ENCODE results near the gene FOXP1.
"Not testable (repeated sequence)": the region's sequence is repeated elsewhere in the genome, so short reads cannot be mapped to it uniquely, and the experiment has no call there.

Gene FOXP1

DNA sequence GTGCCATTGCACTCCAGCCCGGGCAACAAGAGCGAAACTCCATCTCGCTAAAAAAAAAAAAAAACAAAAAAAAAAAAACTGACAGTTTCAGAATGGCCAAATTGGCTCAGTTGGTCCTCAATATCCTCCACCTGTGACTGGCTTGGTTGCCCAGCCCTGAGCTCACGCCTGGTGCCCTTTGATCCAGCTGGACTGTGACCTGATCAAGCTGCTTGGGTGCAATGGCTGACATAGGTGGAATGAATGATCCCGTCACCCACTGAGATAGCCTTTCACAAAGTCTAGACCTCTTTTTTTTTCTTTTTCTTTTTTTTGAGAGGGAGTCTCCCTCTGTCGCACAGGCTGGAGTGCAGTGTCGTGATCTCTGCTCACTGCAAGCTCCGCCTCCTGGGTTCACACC, 254.6 kb downstream of the FOXP1 start:
- peaks cover 45% of the 10 kb centered on the region for H3K36me3 Mint-ChIP-seq (ENCODE audit: low read depth)
- no peaks in the 10 kb centered on the region for H3K27me3 Mint-ChIP-seq
- H3K27ac Mint-ChIP-seq = no peak overlapping the region
- no peak for DNase-seq
- H3K9me3 Mint-ChIP-seq = peaks cover 9% of the 10 kb centered on the region
- peaks cover 15% of the 10 kb centered on the region for H3K4me1 Mint-ChIP-seq (ENCODE audit: low read depth)
- no peak overlapping the region for H3K4me3 Mint-ChIP-seq

DNA sequence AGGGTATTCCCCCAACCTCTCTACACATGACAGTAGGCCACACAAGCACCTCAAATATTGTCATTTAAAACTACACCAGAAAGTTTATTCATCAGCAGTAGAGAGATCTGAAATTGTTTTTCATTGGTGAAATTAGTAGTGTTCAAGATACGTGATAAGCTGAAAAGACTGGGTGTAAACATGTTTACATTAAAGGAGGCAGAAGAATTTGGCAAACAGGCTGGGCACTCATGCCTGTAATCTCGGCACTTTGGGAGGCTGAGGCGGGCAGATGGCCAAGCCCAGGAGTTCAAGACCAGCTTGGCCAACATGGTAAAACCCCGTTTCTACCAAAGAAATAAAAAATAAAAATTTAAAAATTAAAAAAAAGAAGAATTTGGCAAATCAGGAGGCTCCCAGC, 255.6 kb downstream of the FOXP1 start:
- Mint-ChIP-seq H3K4me3 (no peak overlapping the region), H3K36me3 (ENCODE audit: low read depth) (peaks cover 38% of the 10 kb centered on the region), H3K9me3 (peaks cover 9% of the 10 kb centered on the region), H3K4me1 (ENCODE audit: low read depth) (peaks cover 13% of the 10 kb centered on the region), H3K27ac (no peak overlapping the region), H3K27me3 (no peaks in the 10 kb centered on the region)
- no peak for DNase-seq

GRCh38 chr3:71325715-71326114, 257.8 kb downstream of the FOXP1 start:
- Mint-ChIP-seq H3K4me1 (ENCODE audit: low read depth) (peaks cover 9% of the 10 kb centered on the region), H3K36me3 (ENCODE audit: low read depth) (peaks cover 26% of the 10 kb centered on the region), H3K9me3 (peaks cover 5% of the 10 kb centered on the region), H3K27me3 (no peaks in the 10 kb centered on the region), H3K27ac (no peak overlapping the region), H3K4me3 (no peak overlapping the region)
- no peak for DNase-seq

DNA sequence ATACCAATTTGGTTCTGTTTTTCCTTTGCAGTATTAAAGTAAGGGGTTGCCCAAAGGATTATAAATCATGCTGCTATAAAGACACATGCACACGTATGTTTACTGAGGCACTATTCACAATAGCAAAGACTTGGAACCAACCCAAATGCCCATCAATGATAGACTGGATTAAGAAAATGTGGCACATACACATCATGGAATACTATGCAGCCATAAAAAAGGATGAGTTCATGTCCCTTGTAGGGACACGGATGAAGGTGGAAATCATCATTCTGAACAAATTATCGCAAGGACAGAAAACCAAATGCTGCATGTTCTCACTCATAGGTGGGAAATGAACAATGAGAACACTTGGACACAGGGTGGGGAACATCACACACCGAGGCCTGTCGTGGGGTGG, 259.3 kb downstream of the FOXP1 start:
- not testable (repeated sequence) for H3K27me3 Mint-ChIP-seq; DNase-seq; H3K27ac Mint-ChIP-seq; H3K4me1 Mint-ChIP-seq (ENCODE audit: low read depth); H3K4me3 Mint-ChIP-seq; H3K9me3 Mint-ChIP-seq
- H3K36me3 Mint-ChIP-seq (ENCODE audit: low read depth) = peaks cover 15% of the 10 kb centered on the region

DNA sequence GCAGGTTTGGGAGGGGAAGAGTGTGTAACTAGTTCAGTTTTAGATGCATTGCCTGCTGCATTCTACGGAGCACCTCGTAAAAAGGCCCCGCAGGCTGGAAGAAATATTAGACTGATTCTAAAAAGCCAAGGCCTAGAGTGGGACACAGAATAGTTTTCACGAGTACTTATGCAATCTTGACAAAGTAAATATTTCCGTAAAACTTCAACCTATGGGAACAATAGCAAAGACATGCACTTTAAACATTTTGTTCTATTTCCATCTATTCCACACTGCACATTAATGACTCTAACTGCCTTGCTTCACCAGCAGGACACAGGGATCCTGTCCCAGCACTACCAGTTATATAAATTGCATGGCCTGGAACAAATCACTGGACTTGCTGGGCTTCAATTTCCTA, 260.0 kb downstream of the FOXP1 start:
- Mint-ChIP-seq H3K4me1 (ENCODE audit: low read depth) (peaks cover 7% of the 10 kb centered on the region), H3K9me3 (peaks cover 3% of the 10 kb centered on the region), H3K27me3 (no peaks in the 10 kb centered on the region), H3K4me3 (no peak overlapping the region), H3K27ac (no peak overlapping the region), H3K36me3 (ENCODE audit: low read depth) (peaks cover 13% of the 10 kb centered on the region)
- DNase-seq = no peak

GRCh38 chr3:71322154-71322553, 261.4 kb downstream of the FOXP1 start:
- Mint-ChIP-seq H3K4me1 (ENCODE audit: low read depth) (peaks cover 10% of the 10 kb centered on the region), H3K9me3 (peaks cover 3% of the 10 kb centered on the region), H3K36me3 (ENCODE audit: low read depth) (peaks cover 6% of the 10 kb centered on the region), H3K4me3 (no peak overlapping the region), H3K27me3 (no peaks in the 10 kb centered on the region), H3K27ac (no peak overlapping the region)
- DNase-seq = no peak

- no peaks in the 10 kb centered on the region for H3K27me3 Mint-ChIP-seq
- H3K4me1 Mint-ChIP-seq (ENCODE audit: low read depth) = peaks cover 33% of the 10 kb centered on the region
- no peak overlapping the region for H3K27ac Mint-ChIP-seq
Measured at GRCh38 chr3:71319771-71320170, 263.8 kb downstream of the FOXP1 start.

GRCh38 chr3:71318458-71318827, 265.1 kb downstream of the FOXP1 start:
- Mint-ChIP-seq H3K9me3 (no peaks in the 10 kb centered on the region), H3K27ac (peak overlapping the region; percentile 42), H3K36me3 (ENCODE audit: low read depth) (peaks cover 5% of the 10 kb centered on the region), H3K4me3 (no peak overlapping the region), H3K4me1 (ENCODE audit: low read depth) (peaks cover 36% of the 10 kb centered on the region), H3K27me3 (no peaks in the 10 kb centered on the region)
- DNase-seq = no peak

More at GRCh38 chr3:71319771-71320170, 263.8 kb downstream of the FOXP1 start:
- peaks cover 7% of the 10 kb centered on the region for H3K36me3 Mint-ChIP-seq (ENCODE audit: low read depth)
- H3K4me3 Mint-ChIP-seq = no peak overlapping the region
- peaks cover 3% of the 10 kb centered on the region for H3K9me3 Mint-ChIP-seq
- DNase-seq = no peak

- peaks cover 5% of the 10 kb centered on the region for H3K36me3 Mint-ChIP-seq (ENCODE audit: low read depth)
- peaks cover 36% of the 10 kb centered on the region for H3K4me1 Mint-ChIP-seq (ENCODE audit: low read depth)
- no peaks in the 10 kb centered on the region for H3K27me3 Mint-ChIP-seq
- no peak for DNase-seq
- peak overlapping the region; percentile 5 for H3K27ac Mint-ChIP-seq
- peak overlapping the region; percentile 16 for H3K4me3 Mint-ChIP-seq
- H3K9me3 Mint-ChIP-seq = no peaks in the 10 kb centered on the region
Measured at GRCh38 chr3:71317749-71318457, 265.6 kb downstream of the FOXP1 start.

- peak overlapping the region; percentile 5 for H3K27ac Mint-ChIP-seq
- no peak for DNase-seq
- no peaks in the 10 kb centered on the region for H3K9me3 Mint-ChIP-seq
- H3K4me3 Mint-ChIP-seq = no peak overlapping the region
- no peaks in the 10 kb centered on the region for H3K27me3 Mint-ChIP-seq
- peaks cover 5% of the 10 kb centered on the region for H3K36me3 Mint-ChIP-seq (ENCODE audit: low read depth)
- H3K4me1 Mint-ChIP-seq (ENCODE audit: low read depth) = peaks cover 42% of the 10 kb centered on the region
Measured at GRCh38 chr3:71317140-71317539, 266.4 kb downstream of the FOXP1 start.

GRCh38 chr3:71316066-71316777, 267.3 kb downstream of the FOXP1 start:
- no peak for DNase-seq

DNA sequence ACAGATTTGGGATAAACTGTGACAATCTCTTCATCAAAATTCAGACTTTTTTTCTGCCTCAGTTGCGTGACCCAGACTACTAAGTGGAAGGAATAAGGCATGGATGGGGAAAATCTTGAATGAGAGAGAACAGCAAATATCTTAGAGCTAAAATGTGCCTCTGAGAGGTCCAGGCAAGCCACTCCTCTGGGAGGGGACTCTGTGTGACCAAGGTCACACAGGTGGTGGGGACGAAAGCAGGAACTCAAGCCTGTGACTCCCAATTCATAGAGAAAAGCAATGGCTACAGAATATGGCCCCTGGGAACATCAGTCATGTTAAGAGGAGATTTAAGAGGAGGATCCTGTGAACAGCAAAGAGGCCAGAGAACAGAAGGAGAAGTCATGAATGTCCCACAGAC, 268.1 kb downstream of the FOXP1 start:
- no peak for DNase-seq
- H3K27me3 Mint-ChIP-seq = no peaks in the 10 kb centered on the region

More at GRCh38 chr3:71316066-71316777, 267.3 kb downstream of the FOXP1 start:
- H3K27me3 Mint-ChIP-seq = no peaks in the 10 kb centered on the region
- peaks cover 6% of the 10 kb centered on the region for H3K36me3 Mint-ChIP-seq (ENCODE audit: low read depth)
- H3K27ac Mint-ChIP-seq = peak overlapping the region; percentile 87
- H3K9me3 Mint-ChIP-seq = no peaks in the 10 kb centered on the region
- H3K4me3 Mint-ChIP-seq = no peak overlapping the region
- peaks cover 52% of the 10 kb centered on the region for H3K4me1 Mint-ChIP-seq (ENCODE audit: low read depth)

DNA sequence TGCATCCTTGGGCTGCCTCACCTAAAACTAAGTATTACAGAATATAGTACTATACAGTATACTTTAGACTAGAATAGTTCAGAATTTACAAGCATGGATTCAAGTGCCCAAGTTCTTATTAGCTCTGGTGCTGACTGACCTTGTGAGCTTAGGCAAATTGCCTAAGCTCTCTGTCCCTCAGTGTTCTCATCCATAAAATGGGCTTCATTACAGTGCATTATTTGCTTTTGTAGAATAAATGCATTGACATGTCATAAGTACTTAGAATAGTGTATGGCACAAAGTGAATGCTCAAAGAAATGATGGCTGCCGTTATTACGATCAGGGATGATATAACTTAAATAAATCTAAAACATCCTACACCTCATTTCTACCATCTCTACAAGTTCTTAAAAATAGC, 269.7 kb downstream of the FOXP1 start:
- H3K4me3 Mint-ChIP-seq = no peak overlapping the region
- H3K9me3 Mint-ChIP-seq = no peaks in the 10 kb centered on the region
- H3K27ac Mint-ChIP-seq = no peak overlapping the region
- DNase-seq = no peak
- H3K36me3 Mint-ChIP-seq (ENCODE audit: low read depth) = peaks cover 8% of the 10 kb centered on the region
- peaks cover 75% of the 10 kb centered on the region for H3K4me1 Mint-ChIP-seq (ENCODE audit: low read depth)
- no peaks in the 10 kb centered on the region for H3K27me3 Mint-ChIP-seq

More for the DNA sequence above, 268.1 kb downstream of the FOXP1 start:
- Mint-ChIP-seq H3K36me3 (ENCODE audit: low read depth) (peaks cover 8% of the 10 kb centered on the region), H3K27ac (peak overlapping the region; percentile 87), H3K9me3 (no peaks in the 10 kb centered on the region), H3K4me1 (ENCODE audit: low read depth) (peaks cover 60% of the 10 kb centered on the region), H3K4me3 (no peak overlapping the region)

DNA sequence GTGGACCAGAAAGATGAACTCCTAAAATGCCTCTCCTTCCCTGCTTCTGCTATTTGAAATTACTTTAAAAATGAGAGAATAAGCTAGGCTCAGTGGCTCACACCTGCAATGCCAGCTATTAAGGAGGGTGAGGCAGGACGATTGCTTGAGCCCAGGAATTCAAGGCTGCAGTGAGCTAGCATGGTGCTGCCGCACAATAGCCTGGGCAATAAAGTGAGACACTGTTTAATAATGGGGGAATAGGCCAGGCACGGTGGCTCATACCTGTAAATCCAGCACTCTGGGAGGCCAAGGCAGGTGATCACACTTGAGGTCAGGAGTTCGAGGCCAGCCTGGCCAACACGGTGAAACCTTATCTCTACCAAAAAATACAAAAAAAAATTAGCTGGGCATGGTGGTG, 271.1 kb downstream of the FOXP1 start:
- no peak overlapping the region for H3K4me3 Mint-ChIP-seq
- no peaks in the 10 kb centered on the region for H3K9me3 Mint-ChIP-seq
- H3K27me3 Mint-ChIP-seq = no peaks in the 10 kb centered on the region
- peaks cover 8% of the 10 kb centered on the region for H3K36me3 Mint-ChIP-seq (ENCODE audit: low read depth)
- H3K4me1 Mint-ChIP-seq (ENCODE audit: low read depth) = peaks cover 82% of the 10 kb centered on the region
- no peak for DNase-seq
- peak overlapping the region; percentile 71 for H3K27ac Mint-ChIP-seq

GRCh38 chr3:71311661-71312046, 271.9 kb downstream of the FOXP1 start:
- H3K27me3 Mint-ChIP-seq = no peaks in the 10 kb centered on the region

More at GRCh38 chr3:71311661-71312046, 271.9 kb downstream of the FOXP1 start:
- Mint-ChIP-seq H3K4me1 (ENCODE audit: low read depth) (peaks cover 80% of the 10 kb centered on the region), H3K27ac (peak overlapping the region; percentile 32), H3K4me3 (no peak overlapping the region), H3K36me3 (ENCODE audit: low read depth) (peaks cover 8% of the 10 kb centered on the region), H3K9me3 (no peaks in the 10 kb centered on the region)
- DNase-seq = no peak
